Keratinocyte (primary cell): ENCODE data around the gene KREMEN1. TPM values are rescaled to one million over a fixed set of nuclear protein-coding genes. Genes with fewer than 3 reads are reported as not detected.

ENCODE experiments used
- DNase-seq: peaks from one replicate; pipeline ENCODE4 v3.0.0-alpha.2; 2011; ENCODE audit warnings: low read depth, missing footprints, low spot score
- FAIRE-seq: peaks from 2 replicates; lab custom pipeline; 2011; peaks lifted over from hg19 to GRCh38; lab: Jason Lieb, UNC
- H2AFZ ChIP-seq: 2 replicates; pipeline ENCODE4 v1.6.0; 2012; ENCODE audit warnings: low read length, control low read depth, inconsistent platforms; ENCODE audit not compliant: control insufficient read depth
- H3K27ac ChIP-seq: 2 replicates; pipeline ENCODE4 v1.5.1; 2011; ENCODE audit warnings: low read length; ENCODE audit not compliant: control insufficient read depth, insufficient read depth
- H3K27me3 ChIP-seq: 3 replicates; pipeline ENCODE4 v1.6.0; 2011; ENCODE audit warnings: low read length; ENCODE audit not compliant: control insufficient read depth, insufficient read depth; ENCODE audit errors: extremely low read depth
- H3K36me3 ChIP-seq, 2 experiments: 2 replicates in 1 of 2; 3 replicates in 1 of 2; pipeline ENCODE4 v1.5.1; 2011; ENCODE audit warnings: low read length in 2 of 2, mild to moderate bottlenecking in 1 of 2; ENCODE audit not compliant: control insufficient read depth in 2 of 2, insufficient read depth in 2 of 2; ENCODE audit errors: extremely low read depth in 1 of 2
- H3K4me1 ChIP-seq: 3 replicates; pipeline ENCODE4 v1.5.1; 2011; ENCODE audit warnings: low read length; ENCODE audit not compliant: control insufficient read depth, insufficient read depth; ENCODE audit errors: extremely low read depth
- H3K4me2 ChIP-seq: 3 replicates; pipeline ENCODE4 v1.6.0; 2011; ENCODE audit warnings: low read depth, low read length; ENCODE audit not compliant: control insufficient read depth, insufficient read depth; ENCODE audit errors: extremely low read depth
- H3K4me3 ChIP-seq, 3 experiments: fragments of 200-600 bp in 1 of 3; sonication (generic) in 1 of 3; 2 replicates in 2 of 3; 3 replicates in 1 of 3; pipeline ENCODE4 v1.5.1; 2011 to 2016; ENCODE audit warnings: low read length in 3 of 3, mild to moderate bottlenecking in 3 of 3, control low read depth in 2 of 3, inconsistent platforms in 1 of 3, low read depth in 1 of 3, mixed read lengths in 1 of 3, mixed run types in 1 of 3, moderate library complexity in 1 of 3; ENCODE audit not compliant: control insufficient read depth in 2 of 3, insufficient read depth in 2 of 3; ENCODE audit errors: extremely low read depth in 1 of 3
- H3K79me2 ChIP-seq: 2 replicates; pipeline ENCODE4 v1.6.0; 2012; ENCODE audit warnings: low read length; ENCODE audit not compliant: control insufficient read depth, insufficient read depth
- H3K9ac ChIP-seq: 3 replicates; pipeline ENCODE4 v1.6.0; 2011; ENCODE audit warnings: low read length; ENCODE audit not compliant: control insufficient read depth, insufficient read depth; ENCODE audit errors: extremely low read depth
- H3K9me1 ChIP-seq: 3 replicates; pipeline ENCODE4 v1.6.0; 2011; ENCODE audit warnings: low read length; ENCODE audit not compliant: control insufficient read depth, insufficient read depth; ENCODE audit errors: extremely low read depth
- H3K9me3 ChIP-seq: 2 replicates; pipeline ENCODE4 v1.5.1; 2012; ENCODE audit warnings: low read depth, low read length; ENCODE audit not compliant: control insufficient read depth
- H4K20me1 ChIP-seq: 3 replicates; pipeline ENCODE4 v1.6.0; 2011; ENCODE audit warnings: low read length; ENCODE audit not compliant: control insufficient read depth, insufficient read depth; ENCODE audit errors: extremely low read depth
- EZH2 ChIP-seq: IDR thresholded peaks from one replicate; pipeline ENCODE4 v1.6.1; 2012; ENCODE audit warnings: inconsistent platforms, mild to moderate bottlenecking, low read length, moderate library complexity
- dilution Hi-C: fragments of 300-500 bp; cut with MboI; formaldehyde crosslinking; loops from one replicate; pipeline ENCODE4 v1.7.0; 2020; ENCODE audit warnings: low sequenced_read_pairs; ENCODE audit not compliant: extremely low pct_ligation_motif_present
- polyA plus RNA-seq, 5 experiments: library from polyadenylated mRNA; depleted of rRNA in 3 of 5; stranded (reverse) in 3 of 5; stranded (forward) in 1 of 5; unstranded in 1 of 5; fragments of >200 nt; gene quantifications; 1 replicate in 1 of 5; 2 replicates in 3 of 5; 3 replicates in 1 of 5; pipeline versions ENCODE4 v1.2.1 to v1.2.3, GENCODE V29; 2011 to 2012; ENCODE audit warnings: missing spikeins in 2 of 5, low read depth in 1 of 5, low replicate concordance in 1 of 5
- TF ChIP-seq, protein P1 (sequence below), 3 experiments: IDR thresholded peaks in 1 of 3; conservative IDR thresholded peaks in 1 of 3; optimal IDR thresholded peaks in 1 of 3; 2 replicates in 2 of 3; 3 replicates in 1 of 3; pipeline versions ENCODE3 to v1.5.1; 2011; ENCODE audit warnings: low read length in 3 of 3, mild to moderate bottlenecking in 3 of 3, moderate library complexity in 2 of 3, control low read depth in 1 of 3, inconsistent platforms in 1 of 3; ENCODE audit not compliant: insufficient read depth in 2 of 3; ENCODE audit errors: extremely low read depth in 1 of 3

The KREMEN1 gene
- polyA plus RNA-seq, 1 donor (not counting 4 experiments of a cell fraction or from before 2014, with no cell fraction given), result 6.8 TPM

DNA sequence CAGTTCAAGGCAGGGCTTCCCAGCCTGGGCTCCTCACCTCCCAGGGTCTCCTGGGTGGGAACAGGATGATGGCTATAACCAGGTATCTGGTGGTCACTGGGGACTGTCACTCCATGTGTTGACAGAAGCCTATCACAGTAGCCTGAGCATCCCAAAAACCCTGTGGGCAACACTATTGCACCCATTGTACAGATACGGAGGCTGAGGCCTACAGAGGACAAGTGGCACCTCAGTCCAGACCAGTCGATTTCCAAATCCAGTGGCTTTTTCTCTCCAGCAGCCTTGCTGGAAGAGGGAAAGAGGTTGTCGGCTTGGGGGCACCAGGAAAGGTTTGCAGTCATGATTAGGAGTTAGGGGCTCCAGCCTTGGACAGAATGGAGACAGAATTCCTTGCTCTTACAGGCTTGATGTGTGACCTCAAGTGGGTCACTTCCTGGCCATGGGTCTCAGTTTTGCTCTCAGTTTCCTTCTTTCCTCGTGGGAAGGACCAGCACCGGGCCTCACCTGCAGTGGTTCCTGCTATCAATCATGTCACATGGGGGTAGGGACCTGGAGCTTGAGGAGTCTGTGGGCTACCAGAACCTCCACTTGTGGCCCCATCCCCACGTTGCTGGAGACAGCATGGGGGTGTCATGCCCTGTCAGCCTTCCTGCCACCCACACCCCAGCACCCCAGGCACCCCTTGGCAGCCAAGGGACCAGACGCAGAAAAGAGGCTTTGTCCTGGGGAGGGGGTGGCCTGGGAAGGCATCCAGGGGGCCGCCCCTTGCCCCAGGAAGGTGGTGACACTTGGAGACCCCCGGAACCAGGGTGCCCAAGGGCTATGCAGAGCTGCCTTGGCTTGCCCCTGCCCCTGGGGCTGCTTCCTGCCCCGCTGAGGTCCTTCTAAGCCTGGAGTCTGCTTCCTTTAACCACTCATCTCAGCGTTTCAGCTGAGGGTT is 135.0 kb downstream of the KREMEN1 start:
- Histone ChIP-seq H3K79me2 (no peaks in the 10 kb centered on the region), H3K9me1 (no peaks in the 10 kb centered on the region), H3K36me3 (no peaks in the 10 kb centered on the region), H3K27ac (no peak overlapping the region), H4K20me1 (no peaks in the 10 kb centered on the region), H3K27me3 (peaks cover 51% of the 10 kb centered on the region), H3K4me1 (no peaks in the 10 kb centered on the region), H3K9me3 (no peaks in the 10 kb centered on the region), H3K4me3 (no peak overlapping the region), H3K4me2 (no peak overlapping the region), H3K9ac (no peak overlapping the region), H2AFZ (no peak overlapping the region)
- FAIRE-seq (no peak), DNase-seq (no peak)
- dilution Hi-C loops, result no loop called here
- TF ChIP-seq, protein P1, sequence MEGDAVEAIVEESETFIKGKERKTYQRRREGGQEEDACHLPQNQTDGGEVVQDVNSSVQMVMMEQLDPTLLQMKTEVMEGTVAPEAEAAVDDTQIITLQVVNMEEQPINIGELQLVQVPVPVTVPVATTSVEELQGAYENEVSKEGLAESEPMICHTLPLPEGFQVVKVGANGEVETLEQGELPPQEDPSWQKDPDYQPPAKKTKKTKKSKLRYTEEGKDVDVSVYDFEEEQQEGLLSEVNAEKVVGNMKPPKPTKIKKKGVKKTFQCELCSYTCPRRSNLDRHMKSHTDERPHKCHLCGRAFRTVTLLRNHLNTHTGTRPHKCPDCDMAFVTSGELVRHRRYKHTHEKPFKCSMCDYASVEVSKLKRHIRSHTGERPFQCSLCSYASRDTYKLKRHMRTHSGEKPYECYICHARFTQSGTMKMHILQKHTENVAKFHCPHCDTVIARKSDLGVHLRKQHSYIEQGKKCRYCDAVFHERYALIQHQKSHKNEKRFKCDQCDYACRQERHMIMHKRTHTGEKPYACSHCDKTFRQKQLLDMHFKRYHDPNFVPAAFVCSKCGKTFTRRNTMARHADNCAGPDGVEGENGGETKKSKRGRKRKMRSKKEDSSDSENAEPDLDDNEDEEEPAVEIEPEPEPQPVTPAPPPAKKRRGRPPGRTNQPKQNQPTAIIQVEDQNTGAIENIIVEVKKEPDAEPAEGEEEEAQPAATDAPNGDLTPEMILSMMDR (optimal IDR thresholded peaks at IDR 0.05 in 1 of 3, IDR thresholded peaks at IDR 0.05 in 1 of 3, conservative IDR thresholded peaks at IDR 0.05 in 1 of 3; ENCODE audit: extremely low read depth in 1 of 3, insufficient read depth in 2 of 3, low read length in 3 of 3), result no peak
- TF ChIP-seq EZH2, result no peak

DNA sequence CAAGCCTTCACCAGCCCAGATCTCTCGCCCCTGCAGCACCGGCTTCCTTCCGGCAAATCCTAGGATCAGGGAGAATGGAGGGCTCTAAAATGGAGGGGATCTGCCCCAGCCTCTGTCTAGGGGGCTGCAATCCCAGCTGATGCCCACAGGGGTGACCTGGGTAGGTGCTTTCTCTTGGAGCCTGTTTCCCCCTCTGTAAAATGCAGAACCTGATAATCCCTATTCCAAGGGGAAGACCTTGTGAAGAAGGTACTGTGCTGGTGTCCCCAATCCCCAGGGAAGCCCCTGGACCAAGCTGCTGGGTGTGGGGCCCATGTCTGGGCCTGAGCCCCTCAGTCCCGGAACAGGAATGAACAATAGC is 135.6 kb downstream of the KREMEN1 start:
- DNase-seq, result no peak
- Histone ChIP-seq H3K4me1 (no peaks in the 10 kb centered on the region), H3K4me3 (no peak overlapping the region), H3K9me1 (no peaks in the 10 kb centered on the region), H3K27ac (no peak overlapping the region), H3K4me2 (no peak overlapping the region), H3K36me3 (no peaks in the 10 kb centered on the region), H3K9me3 (no peaks in the 10 kb centered on the region), H4K20me1 (no peaks in the 10 kb centered on the region), H3K27me3 (peaks cover 51% of the 10 kb centered on the region), H3K9ac (no peak overlapping the region), H2AFZ (no peak overlapping the region), H3K79me2 (no peaks in the 10 kb centered on the region)
- dilution Hi-C loops, result no loop called here
- no peak for FAIRE-seq
- TF ChIP-seq, protein P1 (optimal IDR thresholded peaks at IDR 0.05 in 1 of 3, IDR thresholded peaks at IDR 0.05 in 1 of 3, conservative IDR thresholded peaks at IDR 0.05 in 1 of 3; ENCODE audit: extremely low read depth in 1 of 3, insufficient read depth in 2 of 3, low read length in 3 of 3), result no peak
- no peak for TF ChIP-seq EZH2
